ENCODE data around the gene KRTAP9-1. TPM values are rescaled to one million over a fixed set of nuclear protein-coding genes. Genes with fewer than 3 reads are reported as not detected.

The KRTAP9-1 gene
- total and polyA plus RNA-seq, 2 experiments from 2014 or later = not detected

DNA sequence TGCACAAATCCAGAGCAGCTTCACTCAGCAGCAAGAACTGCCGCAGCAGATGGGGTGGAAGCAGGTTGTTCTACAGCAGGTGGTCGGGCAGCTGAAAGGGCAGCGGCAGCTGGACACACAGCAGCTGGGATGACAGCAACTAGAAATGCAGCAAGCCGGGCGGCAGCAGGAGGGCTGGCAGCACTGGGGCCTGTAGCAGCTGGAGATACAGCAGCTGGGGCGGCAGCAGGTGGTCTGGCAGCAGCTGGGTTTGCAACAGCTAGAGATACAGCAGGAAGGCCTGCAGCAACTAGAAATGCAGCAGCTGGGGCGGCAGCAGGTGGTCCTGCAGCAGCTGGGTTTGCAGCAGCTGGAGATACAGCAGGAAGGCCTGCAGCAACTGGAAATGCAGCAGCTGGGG, 22.1 kb upstream of the KRTAP9-1 start:
- Mint-ChIP-seq H3K27me3 (ENCODE audit: insufficient read depth, low read depth, poor library complexity) (peaks cover 2% of the 10 kb centered on the region), H3K9me3 (no peaks in the 10 kb centered on the region; the same call in 2 of the 3 replicates), H3K4me1 (peaks cover 2% of the 10 kb centered on the region; the same call in 1 of the 3 replicates), H3K36me3 (ENCODE audit: low read depth) (no peaks in the 10 kb centered on the region), H3K4me3 (no peak overlapping the region), H3K27ac (no peak overlapping the region)
- Histone ChIP-seq H2AFZ (no peak overlapping the region), H3K4me1 (ENCODE audit: insufficient read depth) (no peaks in the 10 kb centered on the region), H3K4me2 (no peak overlapping the region), H3K9me2 (ENCODE audit: insufficient read depth) (no peaks in the 10 kb centered on the region), H3F3A (replicated peaks; ENCODE audit: low read depth) (no peaks in the 10 kb centered on the region), H4K20me1 (replicated peaks; ENCODE audit: insufficient read depth) (no peaks in the 10 kb centered on the region), H3K27ac (ENCODE audit: low read depth) (no peak overlapping the region), H3K36me3 (ENCODE audit: insufficient read depth) (no peaks in the 10 kb centered on the region), H3K79me2 (replicated peaks; ENCODE audit: insufficient read depth) (no peaks in the 10 kb centered on the region), H3K27me3 (ENCODE audit: insufficient read depth) (no peaks in the 10 kb centered on the region), H3K4me3 (no peak overlapping the region)
- DNase-seq (ENCODE audit: low spot score) (no peak), ATAC-seq (no peak)
- TF ChIP-seq ZNF114 (CRISPR knock-in tag; IDR thresholded peaks at IDR 0.05) (no peak), ZNF331 (CRISPR knock-in tag; IDR thresholded peaks at IDR 0.05; ENCODE audit: low read depth) (no peak), POLR2AphosphoS5 (IDR thresholded peaks at IDR 0.05; ENCODE audit: low read depth) (no peak), JUNB (IDR thresholded peaks at IDR 0.05; ENCODE audit: unreplicated experiment) (no peak), EZH2phosphoT487 (IDR thresholded peaks at IDR 0.05; ENCODE audit: unreplicated experiment) (no peak), NANOG (IDR thresholded peaks at IDR 0.05; ENCODE audit: borderline replicate concordance) (no peak), STAT1 (IDR thresholded peaks at IDR 0.05; ENCODE audit: unreplicated experiment) (no peak)
- TF ChIP-seq, protein P1, sequence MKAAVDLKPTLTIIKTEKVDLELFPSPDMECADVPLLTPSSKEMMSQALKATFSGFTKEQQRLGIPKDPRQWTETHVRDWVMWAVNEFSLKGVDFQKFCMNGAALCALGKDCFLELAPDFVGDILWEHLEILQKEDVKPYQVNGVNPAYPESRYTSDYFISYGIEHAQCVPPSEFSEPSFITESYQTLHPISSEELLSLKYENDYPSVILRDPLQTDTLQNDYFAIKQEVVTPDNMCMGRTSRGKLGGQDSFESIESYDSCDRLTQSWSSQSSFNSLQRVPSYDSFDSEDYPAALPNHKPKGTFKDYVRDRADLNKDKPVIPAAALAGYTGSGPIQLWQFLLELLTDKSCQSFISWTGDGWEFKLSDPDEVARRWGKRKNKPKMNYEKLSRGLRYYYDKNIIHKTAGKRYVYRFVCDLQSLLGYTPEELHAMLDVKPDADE (IDR thresholded peaks at IDR 0.05) = no peak
- TF ChIP-seq, protein P2, sequence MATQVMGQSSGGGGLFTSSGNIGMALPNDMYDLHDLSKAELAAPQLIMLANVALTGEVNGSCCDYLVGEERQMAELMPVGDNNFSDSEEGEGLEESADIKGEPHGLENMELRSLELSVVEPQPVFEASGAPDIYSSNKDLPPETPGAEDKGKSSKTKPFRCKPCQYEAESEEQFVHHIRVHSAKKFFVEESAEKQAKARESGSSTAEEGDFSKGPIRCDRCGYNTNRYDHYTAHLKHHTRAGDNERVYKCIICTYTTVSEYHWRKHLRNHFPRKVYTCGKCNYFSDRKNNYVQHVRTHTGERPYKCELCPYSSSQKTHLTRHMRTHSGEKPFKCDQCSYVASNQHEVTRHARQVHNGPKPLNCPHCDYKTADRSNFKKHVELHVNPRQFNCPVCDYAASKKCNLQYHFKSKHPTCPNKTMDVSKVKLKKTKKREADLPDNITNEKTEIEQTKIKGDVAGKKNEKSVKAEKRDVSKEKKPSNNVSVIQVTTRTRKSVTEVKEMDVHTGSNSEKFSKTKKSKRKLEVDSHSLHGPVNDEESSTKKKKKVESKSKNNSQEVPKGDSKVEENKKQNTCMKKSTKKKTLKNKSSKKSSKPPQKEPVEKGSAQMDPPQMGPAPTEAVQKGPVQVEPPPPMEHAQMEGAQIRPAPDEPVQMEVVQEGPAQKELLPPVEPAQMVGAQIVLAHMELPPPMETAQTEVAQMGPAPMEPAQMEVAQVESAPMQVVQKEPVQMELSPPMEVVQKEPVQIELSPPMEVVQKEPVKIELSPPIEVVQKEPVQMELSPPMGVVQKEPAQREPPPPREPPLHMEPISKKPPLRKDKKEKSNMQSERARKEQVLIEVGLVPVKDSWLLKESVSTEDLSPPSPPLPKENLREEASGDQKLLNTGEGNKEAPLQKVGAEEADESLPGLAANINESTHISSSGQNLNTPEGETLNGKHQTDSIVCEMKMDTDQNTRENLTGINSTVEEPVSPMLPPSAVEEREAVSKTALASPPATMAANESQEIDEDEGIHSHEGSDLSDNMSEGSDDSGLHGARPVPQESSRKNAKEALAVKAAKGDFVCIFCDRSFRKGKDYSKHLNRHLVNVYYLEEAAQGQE (IDR thresholded peaks at IDR 0.05; ENCODE audit: unreplicated experiment) = no peak

DNA sequence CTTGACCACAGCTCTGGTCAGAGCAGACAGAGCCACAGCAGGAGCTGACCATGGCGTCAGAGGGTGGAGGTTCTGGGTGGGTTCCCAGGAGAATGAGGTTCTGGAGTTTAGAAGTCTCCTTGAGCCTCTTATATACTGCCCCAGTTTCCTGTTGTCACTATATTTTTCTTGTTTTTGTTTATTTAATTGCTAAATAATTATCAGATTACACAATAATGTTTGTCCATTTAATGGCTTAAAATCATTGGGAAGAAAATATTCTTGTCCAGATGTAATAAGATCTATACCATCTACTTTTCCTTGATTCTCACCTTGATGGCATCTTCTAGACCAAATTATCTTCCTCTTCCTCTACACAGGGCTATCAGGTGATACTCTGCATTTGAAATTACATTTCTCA, 21.6 kb upstream of the KRTAP9-1 start, which contains the start of gene KRTAP4-3:
Gene KRTAP4-3, minus strand, starts transcription at position 101 of the 400 bp plus-strand sequence. Its CDS starts 49 bp downstream, at position 52.
- Histone ChIP-seq H4K20me1 (replicated peaks; ENCODE audit: insufficient read depth) (no peaks in the 10 kb centered on the region), H3K27ac (ENCODE audit: low read depth) (no peak within 1 kb of the TSS), H3K9me2 (ENCODE audit: insufficient read depth) (no peaks in the 10 kb centered on the region), H3K4me2 (no peak within 1 kb of the TSS), H2AFZ (no peak within 1 kb of the TSS), H3K79me2 (replicated peaks; ENCODE audit: insufficient read depth) (no peaks in the 10 kb centered on the region), H3K27me3 (ENCODE audit: insufficient read depth) (no peaks in the 10 kb centered on the region), H3K36me3 (ENCODE audit: insufficient read depth) (no peaks in the 10 kb centered on the region), H3K4me3 (no peak within 1 kb of the TSS), H3K4me1 (ENCODE audit: insufficient read depth) (no peaks in the 10 kb centered on the region), H3F3A (replicated peaks; ENCODE audit: low read depth) (no peaks in the 10 kb centered on the region)
- Mint-ChIP-seq H3K27me3 (ENCODE audit: insufficient read depth, low read depth, poor library complexity) (peaks cover 2% of the 10 kb centered on the region), H3K36me3 (ENCODE audit: low read depth) (no peaks in the 10 kb centered on the region), H3K27ac (no peak within 1 kb of the TSS), H3K4me1 (peaks cover 2% of the 10 kb centered on the region; the same call in 1 of the 3 replicates), H3K9me3 (no peaks in the 10 kb centered on the region; the same call in 2 of the 3 replicates), H3K4me3 (no peak within 1 kb of the TSS)
- DNase-seq (ENCODE audit: low spot score) = no peak
- no peak for ATAC-seq
- TF ChIP-seq, protein P1 (IDR thresholded peaks at IDR 0.05) = no peak
- TF ChIP-seq, protein P3, sequence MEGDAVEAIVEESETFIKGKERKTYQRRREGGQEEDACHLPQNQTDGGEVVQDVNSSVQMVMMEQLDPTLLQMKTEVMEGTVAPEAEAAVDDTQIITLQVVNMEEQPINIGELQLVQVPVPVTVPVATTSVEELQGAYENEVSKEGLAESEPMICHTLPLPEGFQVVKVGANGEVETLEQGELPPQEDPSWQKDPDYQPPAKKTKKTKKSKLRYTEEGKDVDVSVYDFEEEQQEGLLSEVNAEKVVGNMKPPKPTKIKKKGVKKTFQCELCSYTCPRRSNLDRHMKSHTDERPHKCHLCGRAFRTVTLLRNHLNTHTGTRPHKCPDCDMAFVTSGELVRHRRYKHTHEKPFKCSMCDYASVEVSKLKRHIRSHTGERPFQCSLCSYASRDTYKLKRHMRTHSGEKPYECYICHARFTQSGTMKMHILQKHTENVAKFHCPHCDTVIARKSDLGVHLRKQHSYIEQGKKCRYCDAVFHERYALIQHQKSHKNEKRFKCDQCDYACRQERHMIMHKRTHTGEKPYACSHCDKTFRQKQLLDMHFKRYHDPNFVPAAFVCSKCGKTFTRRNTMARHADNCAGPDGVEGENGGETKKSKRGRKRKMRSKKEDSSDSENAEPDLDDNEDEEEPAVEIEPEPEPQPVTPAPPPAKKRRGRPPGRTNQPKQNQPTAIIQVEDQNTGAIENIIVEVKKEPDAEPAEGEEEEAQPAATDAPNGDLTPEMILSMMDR (conservative IDR thresholded peaks at IDR 0.05; ENCODE audit: low read depth in 2 of 2) = no peak
- TF ChIP-seq CREB1 (CRISPR knock-in tag; IDR thresholded peaks at IDR 0.05; ENCODE audit: low read depth) (no peak), ZNF114 (CRISPR knock-in tag; IDR thresholded peaks at IDR 0.05) (no peak), EZH2 (IDR thresholded peaks at IDR 0.05; ENCODE audit: low read depth, unreplicated experiment) (no peak), NANOG (IDR thresholded peaks at IDR 0.05; ENCODE audit: borderline replicate concordance) (no peak), JUNB (IDR thresholded peaks at IDR 0.05; ENCODE audit: unreplicated experiment) (no peak), EZH2phosphoT487 (IDR thresholded peaks at IDR 0.05; ENCODE audit: unreplicated experiment) (no peak)
- TF ChIP-seq, protein P2 (IDR thresholded peaks at IDR 0.05; ENCODE audit: unreplicated experiment) = no peak

Measured in GM23338 (cell line).